Breast epithelium (tissue), 4 donors: Measurements from ENCODE around the gene CLEC1A. TPM values are rescaled to one million over a fixed set of nuclear protein-coding genes. Genes with fewer than 3 reads are reported as not detected.

Experiments
- DNase-seq, 2 donors: peaks; one replicate each; pipeline ENCODE4 v3.0.0-alpha.2; 2019; ENCODE audit warnings: low spot score in 2 of 2
- H3K27ac ChIP-seq, 2 donors: fragments of 200-600 bp; sonication (generic) in 1 of 2; one replicate each; pipeline ENCODE4 v1.5.1; 2016 to 2019; ENCODE audit warnings: mild to moderate bottlenecking in 1 of 2
- H3K27me3 ChIP-seq, 2 donors: fragments of 200-600 bp; sonication (generic) in 1 of 2; one replicate each; pipeline versions ENCODE4 v1.5.1 to v1.6.0; 2017 to 2019; ENCODE audit warnings: control low read depth in 1 of 2, mild to moderate bottlenecking in 1 of 2
- H3K36me3 ChIP-seq: fragments of 200-600 bp; one replicate; pipeline ENCODE4 v1.5.1; 2019
- H3K4me1 ChIP-seq, 2 donors: fragments of 200-600 bp; sonication (generic); one replicate each; pipeline ENCODE4 v1.5.1; 2016 to 2019; ENCODE audit warnings: control low read depth in 1 of 2
- H3K4me3 ChIP-seq, 3 donors: fragments of 200-600 bp; sonication (generic); 1 replicate in 2 of 3; 2 replicates in 1 of 3; pipeline ENCODE4 v1.5.1; 2016 to 2019; ENCODE audit warnings: mild to moderate bottlenecking in 3 of 3, moderate library complexity in 2 of 3
- H3K9me3 ChIP-seq, 2 donors: fragments of 200-600 bp; sonication (generic) in 1 of 2; one replicate each; pipeline ENCODE4 v1.5.1; 2016 to 2019; ENCODE audit warnings: control low read depth in 1 of 2
- POLR2A ChIP-seq: fragments of 450-650 bp; IDR thresholded peaks from one replicate; pipeline ENCODE4 v1.6.1; 2016; ENCODE audit warnings: antibody characterized with exemption, mild to moderate bottlenecking, moderate library complexity
- POLR2AphosphoS5 ChIP-seq, 3 donors: sonication (generic); formaldehyde crosslinking; IDR thresholded peaks; one replicate each; pipeline ENCODE4 v1.6.1; 2017; ENCODE audit warnings: antibody characterized with exemption in 3 of 3
- intact Hi-C: fragments of 100-400 bp; cut with DNase I; formaldehyde crosslinking; loops from one replicate; pipeline ENCODE4 v1.15.1; 2023; ENCODE audit warnings: low total_unique reads
- total RNA-seq, 3 donors: library from RNA; depleted of rRNA; stranded (reverse); fragments of >200 nt; gene quantifications; one replicate each; pipeline ENCODE4 v1.1.0, GENCODE V29; 2016
- TF ChIP-seq, protein P1 (sequence below), 3 donors: fragments of 450-650 bp; IDR thresholded peaks; one replicate each; pipeline ENCODE4 v1.5.1; 2016 to 2017; ENCODE audit warnings: antibody characterized with exemption in 3 of 3, mild to moderate bottlenecking in 3 of 3, moderate library complexity in 3 of 3

The CLEC1A gene
- total RNA-seq, 3 donors from 2014 or later = 1.9 to 6.9 (median 4.3) TPM

DNA sequence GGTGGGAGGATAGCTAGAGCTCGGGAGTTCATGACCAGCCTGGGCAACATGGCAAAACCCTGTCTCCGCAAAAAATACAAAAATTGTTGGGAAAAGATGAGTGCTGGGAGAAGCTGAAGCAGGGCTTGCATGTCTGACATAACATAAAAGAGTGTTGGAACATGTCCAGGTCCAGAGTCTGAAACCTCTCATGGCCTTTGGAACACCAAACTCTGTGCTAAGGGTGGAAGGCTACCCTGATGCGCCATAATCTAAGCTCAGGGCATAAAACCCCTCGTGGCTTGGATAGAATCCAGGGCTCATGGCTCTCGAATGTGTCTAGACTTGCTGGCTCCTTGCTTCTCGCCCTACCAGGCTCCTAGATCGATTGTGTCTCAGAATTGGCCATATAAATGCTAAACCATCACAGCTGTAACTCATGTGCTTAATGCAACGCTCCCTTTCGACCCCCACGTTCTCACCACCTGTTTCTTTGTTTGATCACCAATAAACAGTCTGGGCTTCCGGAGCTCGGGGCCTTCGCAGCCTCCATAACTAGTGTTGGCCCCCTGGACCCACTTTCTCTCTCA lies 37.9 kb upstream of the CLEC1A start:
- Histone ChIP-seq H3K9me3 (no peaks in the 10 kb centered on the region), H3K27ac (no peak overlapping the region), H3K4me1 (no peaks in the 10 kb centered on the region), H3K36me3 (no peaks in the 10 kb centered on the region), H3K27me3 (no peaks in the 10 kb centered on the region), H3K4me3 (no peak overlapping the region)
- intact Hi-C loops = loop anchor here (5.0 to 10.0 kb wide), 2 partner anchors 102 to 189 kb away; partner anchors contain the start of gene CLEC9A
- TF ChIP-seq POLR2AphosphoS5 (IDR thresholded peaks at IDR 0.05) = no peak
- TF ChIP-seq, protein P1, sequence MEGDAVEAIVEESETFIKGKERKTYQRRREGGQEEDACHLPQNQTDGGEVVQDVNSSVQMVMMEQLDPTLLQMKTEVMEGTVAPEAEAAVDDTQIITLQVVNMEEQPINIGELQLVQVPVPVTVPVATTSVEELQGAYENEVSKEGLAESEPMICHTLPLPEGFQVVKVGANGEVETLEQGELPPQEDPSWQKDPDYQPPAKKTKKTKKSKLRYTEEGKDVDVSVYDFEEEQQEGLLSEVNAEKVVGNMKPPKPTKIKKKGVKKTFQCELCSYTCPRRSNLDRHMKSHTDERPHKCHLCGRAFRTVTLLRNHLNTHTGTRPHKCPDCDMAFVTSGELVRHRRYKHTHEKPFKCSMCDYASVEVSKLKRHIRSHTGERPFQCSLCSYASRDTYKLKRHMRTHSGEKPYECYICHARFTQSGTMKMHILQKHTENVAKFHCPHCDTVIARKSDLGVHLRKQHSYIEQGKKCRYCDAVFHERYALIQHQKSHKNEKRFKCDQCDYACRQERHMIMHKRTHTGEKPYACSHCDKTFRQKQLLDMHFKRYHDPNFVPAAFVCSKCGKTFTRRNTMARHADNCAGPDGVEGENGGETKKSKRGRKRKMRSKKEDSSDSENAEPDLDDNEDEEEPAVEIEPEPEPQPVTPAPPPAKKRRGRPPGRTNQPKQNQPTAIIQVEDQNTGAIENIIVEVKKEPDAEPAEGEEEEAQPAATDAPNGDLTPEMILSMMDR (IDR thresholded peaks at IDR 0.05) = no peak
- TF ChIP-seq POLR2A = no peak
- no peak for DNase-seq

DNA sequence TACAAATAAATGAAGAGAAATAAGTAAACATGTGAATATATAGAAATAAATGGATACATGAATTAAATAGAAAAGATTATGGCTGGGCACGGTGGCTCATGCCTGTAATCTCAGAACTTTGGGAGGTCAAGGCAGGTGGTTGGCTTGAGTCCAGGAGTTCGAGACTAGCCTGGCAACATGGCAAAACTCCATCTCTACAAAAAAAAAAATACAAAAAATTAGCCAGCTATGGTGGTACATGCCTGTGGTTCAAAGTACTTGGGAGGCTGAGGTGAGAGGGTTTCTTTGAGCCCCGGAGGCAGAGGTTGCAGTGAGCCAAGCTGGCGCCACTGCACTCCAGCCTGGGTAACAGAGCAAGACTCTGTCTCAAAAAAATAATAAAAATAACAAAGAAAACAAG lies 36.3 kb upstream of the CLEC1A start:
- no peak overlapping the region for H3K4me3 ChIP-seq
- no peaks in the 10 kb centered on the region for H3K27me3 ChIP-seq
- intact Hi-C loops = loop anchor here (5.0 to 10.0 kb wide), 2 partner anchors 100 to 188 kb away; partner anchors contain the start of gene CLEC9A
- H3K4me1 ChIP-seq = no peaks in the 10 kb centered on the region
- DNase-seq = no peak
- H3K27ac ChIP-seq = no peak overlapping the region
- H3K36me3 ChIP-seq = no peaks in the 10 kb centered on the region
- no peaks in the 10 kb centered on the region for H3K9me3 ChIP-seq
- TF ChIP-seq, protein P1 (IDR thresholded peaks at IDR 0.05) = no peak
- no peak for TF ChIP-seq POLR2A
- no peak for TF ChIP-seq POLR2AphosphoS5 (IDR thresholded peaks at IDR 0.05)

DNA sequence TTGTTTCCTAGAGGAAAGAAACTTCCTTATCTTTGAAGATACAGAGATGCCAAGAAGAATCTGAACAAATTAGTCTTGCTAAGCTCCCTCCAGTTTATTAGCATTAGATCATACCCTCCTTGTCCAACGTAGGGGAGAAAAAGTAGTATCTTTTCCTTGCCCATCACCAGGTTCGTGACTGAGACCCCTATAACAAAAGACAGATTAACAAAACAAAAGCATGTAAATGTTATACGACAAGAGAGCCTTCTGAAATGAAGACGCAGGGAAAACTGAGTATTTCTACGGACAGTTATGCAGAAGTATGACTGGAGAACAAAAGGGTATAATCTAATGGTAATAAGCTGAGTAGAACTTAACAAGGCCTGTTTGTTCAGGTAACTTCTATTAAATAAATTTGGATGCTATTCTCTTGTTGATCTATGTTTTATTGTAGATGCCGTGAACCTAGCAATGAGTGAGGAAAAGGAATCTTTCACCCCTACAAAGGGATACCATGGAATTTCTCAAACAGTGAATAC lies 34.1 kb upstream of the CLEC1A start:
- no peak overlapping the region for H3K27ac ChIP-seq
- H3K9me3 ChIP-seq = no peaks in the 10 kb centered on the region
- no peak overlapping the region for H3K4me3 ChIP-seq
- no peaks in the 10 kb centered on the region for H3K4me1 ChIP-seq
- no peaks in the 10 kb centered on the region for H3K36me3 ChIP-seq
- no peaks in the 10 kb centered on the region for H3K27me3 ChIP-seq
- TF ChIP-seq POLR2AphosphoS5 (IDR thresholded peaks at IDR 0.05) (no peak), POLR2A (no peak)
- TF ChIP-seq, protein P1 (IDR thresholded peaks at IDR 0.05) = no peak
- intact Hi-C loops = loop anchor here (10.0 kb wide), 1 partner anchor 98 kb away; the partner anchor contains the start of gene CLEC9A
- no peak for DNase-seq

DNA sequence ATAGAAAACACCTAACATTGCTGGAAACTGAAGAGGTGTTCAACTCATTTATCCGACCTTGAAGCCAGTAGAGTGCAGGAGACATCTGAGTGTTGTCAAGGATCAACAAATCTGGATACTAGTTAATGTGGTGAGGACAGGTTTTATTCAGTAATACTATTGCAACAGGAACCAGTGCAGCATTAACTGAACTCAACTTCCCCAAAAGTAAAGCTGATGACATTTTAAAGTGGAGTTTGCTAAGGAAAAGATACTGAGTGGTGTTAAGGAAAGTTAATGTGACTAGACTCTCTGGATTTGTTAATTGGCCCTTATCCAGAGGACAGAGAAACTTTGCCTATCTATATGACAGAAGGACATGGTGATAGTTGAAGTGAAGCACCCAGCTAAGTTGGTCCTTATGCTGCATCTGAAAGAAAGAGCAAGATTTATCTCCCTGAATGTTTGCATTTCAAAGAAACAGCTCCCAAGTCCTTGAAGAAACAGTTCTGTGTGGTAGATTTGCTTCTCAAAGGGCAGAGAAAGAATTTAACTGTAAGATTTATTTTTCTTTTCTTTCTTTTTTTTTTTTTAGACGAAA lies 32.4 kb upstream of the CLEC1A start:
- no peaks in the 10 kb centered on the region for H3K27me3 ChIP-seq
- TF ChIP-seq POLR2AphosphoS5 (IDR thresholded peaks at IDR 0.05) = no peak
- TF ChIP-seq POLR2A = no peak
- TF ChIP-seq, protein P1 (IDR thresholded peaks at IDR 0.05) = no peak
- intact Hi-C loops = loop anchor here (10.0 kb wide), 1 partner anchor 96 kb away; the partner anchor contains the start of gene CLEC9A
- H3K9me3 ChIP-seq = no peaks in the 10 kb centered on the region
- no peak overlapping the region for H3K27ac ChIP-seq
- H3K4me3 ChIP-seq = no peak overlapping the region
- no peak for DNase-seq
- H3K36me3 ChIP-seq = no peaks in the 10 kb centered on the region
- H3K4me1 ChIP-seq = no peaks in the 10 kb centered on the region

DNA sequence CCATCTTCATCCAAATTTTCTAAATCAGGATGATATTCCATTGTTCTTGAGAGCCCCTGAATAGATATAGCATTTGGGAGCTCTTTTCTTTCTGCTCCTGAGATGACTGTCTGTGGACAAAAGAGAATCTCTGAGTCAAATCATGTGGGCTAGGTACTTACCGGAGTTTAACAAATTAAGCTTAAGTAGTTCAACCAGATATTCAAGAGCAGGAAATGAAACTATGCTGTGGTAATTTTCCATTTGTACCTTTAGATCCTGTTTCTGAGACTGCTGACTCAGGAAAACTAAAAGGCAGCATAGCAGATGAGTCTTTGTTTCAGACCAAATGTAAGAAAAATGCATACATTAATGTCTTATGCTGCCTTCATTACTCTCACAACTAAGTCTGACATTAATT lies 31.3 kb upstream of the CLEC1A start, which contains the start of gene CLEC7A:
CLEC7A (minus strand) TSS at position 158 of the 400 bp plus-strand sequence; CDS start at position 41, 117 bp downstream.
- no peak for DNase-seq
- H3K9me3 ChIP-seq = no peaks in the 10 kb centered on the region
- no peaks in the 10 kb centered on the region for H3K4me1 ChIP-seq
- no peaks in the 10 kb centered on the region for H3K27me3 ChIP-seq
- H3K27ac ChIP-seq = peak within 1 kb of the TSS in 1 of 2 donors; percentile 28
- no peaks in the 10 kb centered on the region for H3K36me3 ChIP-seq
- no peak for TF ChIP-seq POLR2A
- TF ChIP-seq POLR2AphosphoS5 (IDR thresholded peaks at IDR 0.05) = no peak
- TF ChIP-seq, protein P1 (IDR thresholded peaks at IDR 0.05) = no peak
- intact Hi-C loops = loop anchor here (10.0 kb wide), 1 partner anchor 95 kb away; the partner anchor contains the start of gene CLEC9A
- H3K4me3 ChIP-seq = peak within 1 kb of the TSS; percentile 0 to 22 (median 4)
